ENCODE measurements around the gene TPK1. TPM values are rescaled to one million over a fixed set of nuclear protein-coding genes. Genes with fewer than 3 reads are reported as not detected.

Gene TPK1
- total and polyA plus RNA-seq, 3 donors from 2014 or later: 10.9 to 17.2 (median 12.6) TPM

- H3K27me3 ChIP-seq: no peaks in the 10 kb centered on the region
- 91 to 93% methylated on average over 4 of the region's 4 CpGs for WGBS, 2 donors
- TF ChIP-seq CTCF (IDR thresholded peaks at IDR 0.05) (no peak), POLR2A (IDR thresholded peaks at IDR 0.05) (no peak)
Measured at GRCh38 chr7:144759653-144760052, 76.2 kb downstream of the TPK1 start.

GRCh38 chr7:144747936-144748335, 87.9 kb downstream of the TPK1 start:
- Histone ChIP-seq H3K36me3 (ENCODE audit: low read depth, missing control alignments) (no peaks in the 10 kb centered on the region), H3K27ac (no peak overlapping the region), H3K4me3 (no peak overlapping the region), H3K4me1 (no peaks in the 10 kb centered on the region), H3K27me3 (no peaks in the 10 kb centered on the region), H3K9me3 (no peaks in the 10 kb centered on the region)
- intact Hi-C loops (cut with DNase I; ENCODE audit: low total_unique reads): no loop called here
- TF ChIP-seq CTCF (IDR thresholded peaks at IDR 0.05): no peak
- TF ChIP-seq POLR2A (IDR thresholded peaks at IDR 0.05): no peak
- WGBS, 2 donors: 51 to 72% methylated on average over 2 of the region's 2 CpGs
- DNase-seq: no peak

More at GRCh38 chr7:144759653-144760052, 76.2 kb downstream of the TPK1 start:
- Histone ChIP-seq H3K27ac (no peak overlapping the region), H3K36me3 (ENCODE audit: low read depth, missing control alignments) (no peaks in the 10 kb centered on the region), H3K4me3 (no peak overlapping the region), H3K9me3 (no peaks in the 10 kb centered on the region), H3K4me1 (no peaks in the 10 kb centered on the region)
- intact Hi-C loops (cut with DNase I; ENCODE audit: low total_unique reads): no loop called here
- no peak for DNase-seq

- 57% methylated on average over 5 of the region's 5 CpGs for WGBS, 2 donors
- no peak overlapping the region for H3K4me3 ChIP-seq
- H3K27me3 ChIP-seq: no peaks in the 10 kb centered on the region
- no peak overlapping the region for H3K27ac ChIP-seq
- no peaks in the 10 kb centered on the region for H3K4me1 ChIP-seq
- intact Hi-C loops (cut with DNase I; ENCODE audit: low total_unique reads): no loop called here
- H3K36me3 ChIP-seq (ENCODE audit: low read depth, missing control alignments): no peaks in the 10 kb centered on the region
- TF ChIP-seq POLR2A (IDR thresholded peaks at IDR 0.05): no peak
- peak; percentile 26 to 61 (median 48) for TF ChIP-seq CTCF (IDR thresholded peaks at IDR 0.05)
- DNase-seq: peak; percentile 30
- no peaks in the 10 kb centered on the region for H3K9me3 ChIP-seq
Measured at GRCh38 chr7:144738708-144739314, 97.0 kb downstream of the TPK1 start.

- no peak for TF ChIP-seq POLR2A (IDR thresholded peaks at IDR 0.05)
- no peak for TF ChIP-seq CTCF (IDR thresholded peaks at IDR 0.05)
- Histone ChIP-seq H3K27ac (no peak overlapping the region), H3K36me3 (ENCODE audit: low read depth, missing control alignments) (no peaks in the 10 kb centered on the region), H3K4me3 (no peak overlapping the region), H3K9me3 (no peaks in the 10 kb centered on the region), H3K4me1 (no peaks in the 10 kb centered on the region), H3K27me3 (no peaks in the 10 kb centered on the region)
- WGBS, 2 donors: 64% methylated on average over 3 of the region's 3 CpGs
- intact Hi-C loops (cut with DNase I; ENCODE audit: low total_unique reads): no loop called here
- no peak for DNase-seq
Measured at GRCh38 chr7:144738146-144738545, 97.7 kb downstream of the TPK1 start.

GRCh38 chr7:144736880-144737493, 98.9 kb downstream of the TPK1 start:
- Histone ChIP-seq H3K36me3 (ENCODE audit: low read depth, missing control alignments) (no peaks in the 10 kb centered on the region), H3K4me3 (no peak overlapping the region), H3K4me1 (no peaks in the 10 kb centered on the region), H3K9me3 (no peaks in the 10 kb centered on the region), H3K27ac (no peak overlapping the region), H3K27me3 (no peaks in the 10 kb centered on the region)
- intact Hi-C loops (cut with DNase I; ENCODE audit: low total_unique reads): no loop called here
- no peak for TF ChIP-seq POLR2A (IDR thresholded peaks at IDR 0.05)
- TF ChIP-seq CTCF (IDR thresholded peaks at IDR 0.05): no peak
- no peak for DNase-seq
- 61 to 67% methylated on average over 1 of the region's 1 CpG for WGBS, 2 donors
